Panc1 (cell line): ENCODE measurements around the gene JKAMP.

Experiments used
- CTCF ChIP-seq: fragments of 450-650 bp; IDR thresholded peaks from 2 replicates; pipeline ENCODE4 v1.5.1; 2017; ENCODE audit warnings: mild to moderate bottlenecking
- TCF7L2 ChIP-seq: IDR thresholded peaks from 2 replicates; pipeline ENCODE4 v1.6.1; 2011; ENCODE audit warnings: mild to moderate bottlenecking, low read depth, low read length, inconsistent platforms

- TF ChIP-seq CTCF (no peak), TCF7L2 (no peak)
Measured at GRCh38 chr14:59520224-59520623, 35.9 kb downstream of the JKAMP start.
